CD4-positive, alpha-beta T cell (primary cell): ENCODE measurements around the gene MARCHF3. TPM values are rescaled to one million over a fixed set of nuclear protein-coding genes. Genes with fewer than 3 reads are reported as not detected.

Experiments used
- ATAC-seq: fragments of 200-7000 bp; cut with Tn5 transposase; one replicate; pipeline ENCODE4 v1.10.0; 2022; ENCODE audit warnings: mild to moderate bottlenecking; ENCODE audit not compliant: poor library complexity
- CTCF ChIA-PET: fragments of 350-600 bp; sonication (Branson Sonifier 250); formaldehyde crosslinking; loops from one replicate; lab custom pipeline; 2021; ENCODE audit warnings: antibody characterized with exemption, inconsistent platforms; lab: Charles Lee
- POLR2A ChIA-PET: fragments of 350-600 bp; sonication (Branson Sonifier 250); formaldehyde crosslinking; loops from one replicate; lab custom pipeline; 2021; ENCODE audit warnings: antibody characterized with exemption, inconsistent platforms; lab: Charles Lee
- DNase-seq, 14 experiments: peaks; one replicate each; pipeline ENCODE4 v3.0.0-alpha.2; 2013 to 2020; ENCODE audit warnings: mixed read lengths in 2 of 14
- H3K27ac ChIP-seq, 2 donors: one replicate each; pipeline versions ENCODE4 v1.5.1 to v1.7.0; 2013; ENCODE audit warnings: low read length in 2 of 2, low read depth in 1 of 2, mild to moderate bottlenecking in 1 of 2
- H3K27me3 ChIP-seq, 2 experiments: 1 replicate in 1 of 2; 2 replicates in 1 of 2; pipeline versions ENCODE4 v1.6.1 to v1.7.0; 2013; ENCODE audit warnings: low read length in 2 of 2, control low read depth in 1 of 2, mild to moderate bottlenecking in 1 of 2, moderate library complexity in 1 of 2; ENCODE audit not compliant: insufficient read depth in 2 of 2, control insufficient read depth in 1 of 2
- H3K36me3 ChIP-seq: one replicate; pipeline ENCODE4 v1.6.1; 2013; ENCODE audit warnings: low read length, control low read depth; ENCODE audit not compliant: insufficient read depth
- H3K4me1 ChIP-seq: one replicate; pipeline ENCODE4 v1.6.1; 2013; ENCODE audit warnings: low read length, control low read depth; ENCODE audit not compliant: insufficient read depth
- H3K4me3 ChIP-seq: one replicate; pipeline ENCODE4 v1.5.1; 2013; ENCODE audit warnings: mild to moderate bottlenecking, low read length, moderate library complexity
- H3K9me3 ChIP-seq, 2 experiments: 1 replicate in 1 of 2; 2 replicates in 1 of 2; pipeline versions ENCODE4 v1.6.1 to v1.7.0; 2013; ENCODE audit warnings: low read length in 2 of 2, mild to moderate bottlenecking in 2 of 2, control low read depth in 1 of 2, moderate library complexity in 1 of 2; ENCODE audit not compliant: control insufficient read depth in 1 of 2, insufficient read depth in 1 of 2
- H3K27ac Mint-ChIP-seq: one replicate; pipeline ENCODE4 v1.8.0; 2020; ENCODE audit warnings: mixed read lengths
- H3K27me3 Mint-ChIP-seq: one replicate; pipeline ENCODE4 v1.8.0; 2021; ENCODE audit warnings: mixed read lengths
- H3K36me3 Mint-ChIP-seq: one replicate; pipeline ENCODE4 v1.8.0; 2021; ENCODE audit warnings: low read depth, mixed read lengths
- H3K4me1 Mint-ChIP-seq: one replicate; pipeline ENCODE4 v1.8.0; 2021; ENCODE audit warnings: low read depth, mixed read lengths
- H3K4me3 Mint-ChIP-seq: one replicate; pipeline ENCODE4 v1.8.0; 2020; ENCODE audit warnings: mild to moderate bottlenecking, mixed read lengths
- H3K9me3 Mint-ChIP-seq: one replicate; pipeline ENCODE4 v1.8.0; 2020; ENCODE audit warnings: mixed read lengths
- intact Hi-C, 2 experiments: fragments of 100-400 bp; cut with DNase I in 1 of 2; cut with micrococcal nuclease in 1 of 2; formaldehyde crosslinking; loops; one replicate each; pipeline versions ENCODE4 v1.15.1 to v1.9.0; 2023 to 2025; cut with DNase I, micrococcal nuclease
- total RNA-seq, 174 experiments: library from RNA in 2 of 174; stranded (reverse) in 2 of 174; gene quantifications; one replicate each; pipeline ENCODE4 v1.2.3 and lab custom pipeline; 2021 to 2026
- TF ChIP-seq, protein P1 (sequence below): fragments of 200-600 bp; IDR thresholded peaks from one replicate; pipeline ENCODE4 v1.8.0; 2022; ENCODE audit warnings: antibody characterized with exemption, mild to moderate bottlenecking

Gene MARCHF3
- total RNA-seq, 2 experiments from 2014 or later: 5.2 to 6.2 TPM

DNA sequence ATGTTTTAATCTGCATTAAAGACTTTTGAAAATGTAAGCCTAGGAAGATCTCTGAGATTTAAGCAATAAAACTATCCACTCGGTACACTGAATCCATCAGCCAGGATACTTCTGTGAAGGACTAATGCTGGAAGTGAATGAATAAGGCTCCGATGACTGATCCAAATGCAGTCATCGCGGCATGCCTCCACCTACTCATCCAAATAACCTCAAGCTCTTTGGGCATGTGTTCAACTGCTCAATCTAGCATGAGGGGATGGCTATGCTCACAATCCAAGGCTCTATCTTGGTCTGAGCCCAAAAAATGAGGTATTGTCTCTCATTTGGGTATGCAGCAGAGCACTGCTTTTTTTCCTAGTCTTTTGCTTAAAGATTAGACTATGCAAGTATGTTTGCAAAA lies 19.2 kb downstream of the MARCHF3 start:
- Mint-ChIP-seq H3K27me3 (no peaks in the 10 kb centered on the region), H3K4me1 (peaks cover 38% of the 10 kb centered on the region), H3K4me3 (no peak overlapping the region), H3K27ac (no peak overlapping the region), H3K36me3 (no peaks in the 10 kb centered on the region), H3K9me3 (no peaks in the 10 kb centered on the region)
- intact Hi-C loops: no loop called here
- Histone ChIP-seq H3K4me1 (peaks cover 3% of the 10 kb centered on the region), H3K27ac (no peak overlapping the region), H3K27me3 (no peaks in the 10 kb centered on the region), H3K4me3 (no peak overlapping the region), H3K9me3 (no peaks in the 10 kb centered on the region), H3K36me3 (no peaks in the 10 kb centered on the region)
- ATAC-seq (no peak), DNase-seq (no peak)
- TF ChIP-seq, protein P1, sequence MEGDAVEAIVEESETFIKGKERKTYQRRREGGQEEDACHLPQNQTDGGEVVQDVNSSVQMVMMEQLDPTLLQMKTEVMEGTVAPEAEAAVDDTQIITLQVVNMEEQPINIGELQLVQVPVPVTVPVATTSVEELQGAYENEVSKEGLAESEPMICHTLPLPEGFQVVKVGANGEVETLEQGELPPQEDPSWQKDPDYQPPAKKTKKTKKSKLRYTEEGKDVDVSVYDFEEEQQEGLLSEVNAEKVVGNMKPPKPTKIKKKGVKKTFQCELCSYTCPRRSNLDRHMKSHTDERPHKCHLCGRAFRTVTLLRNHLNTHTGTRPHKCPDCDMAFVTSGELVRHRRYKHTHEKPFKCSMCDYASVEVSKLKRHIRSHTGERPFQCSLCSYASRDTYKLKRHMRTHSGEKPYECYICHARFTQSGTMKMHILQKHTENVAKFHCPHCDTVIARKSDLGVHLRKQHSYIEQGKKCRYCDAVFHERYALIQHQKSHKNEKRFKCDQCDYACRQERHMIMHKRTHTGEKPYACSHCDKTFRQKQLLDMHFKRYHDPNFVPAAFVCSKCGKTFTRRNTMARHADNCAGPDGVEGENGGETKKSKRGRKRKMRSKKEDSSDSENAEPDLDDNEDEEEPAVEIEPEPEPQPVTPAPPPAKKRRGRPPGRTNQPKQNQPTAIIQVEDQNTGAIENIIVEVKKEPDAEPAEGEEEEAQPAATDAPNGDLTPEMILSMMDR: no peak
- CTCF ChIA-PET: no interaction called here
- POLR2A ChIA-PET: no interaction called here

DNA sequence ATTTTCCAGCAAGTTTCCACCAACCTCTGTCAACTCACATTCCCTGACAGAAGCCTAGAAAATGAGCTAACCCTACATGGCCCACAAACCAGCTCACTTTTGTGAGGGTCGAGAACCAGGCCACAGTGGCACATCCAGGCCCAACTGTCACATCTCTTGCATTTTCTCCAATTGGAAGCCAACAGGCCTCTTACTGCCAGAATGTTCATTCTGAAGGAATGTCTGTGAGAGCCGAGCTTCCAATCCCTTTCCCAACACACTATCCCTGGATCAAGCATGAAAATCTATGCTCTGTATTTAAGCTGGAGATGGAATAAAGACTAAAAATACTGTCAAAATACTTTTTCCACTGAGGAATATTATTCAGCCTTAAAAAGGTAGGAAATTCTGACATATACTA lies 20.0 kb downstream of the MARCHF3 start:
- ChIA-PET POLR2A (no interaction called here), CTCF (no interaction called here)
- no peaks in the 10 kb centered on the region for H3K36me3 Mint-ChIP-seq
- intact Hi-C loops: no loop called here
- no peaks in the 10 kb centered on the region for H3K9me3 Mint-ChIP-seq
- H3K36me3 ChIP-seq: no peaks in the 10 kb centered on the region
- H3K9me3 ChIP-seq: no peaks in the 10 kb centered on the region
- H3K4me1 ChIP-seq: peaks cover 3% of the 10 kb centered on the region
- no peak overlapping the region for H3K4me3 Mint-ChIP-seq
- no peak for ATAC-seq
- H3K4me3 ChIP-seq: no peak overlapping the region
- TF ChIP-seq, protein P1: no peak
- no peak overlapping the region for H3K27ac Mint-ChIP-seq
- no peak for DNase-seq
- peaks cover 38% of the 10 kb centered on the region for H3K4me1 Mint-ChIP-seq
- H3K27ac ChIP-seq: no peak overlapping the region
- H3K27me3 ChIP-seq: no peaks in the 10 kb centered on the region
- H3K27me3 Mint-ChIP-seq: no peaks in the 10 kb centered on the region

DNA sequence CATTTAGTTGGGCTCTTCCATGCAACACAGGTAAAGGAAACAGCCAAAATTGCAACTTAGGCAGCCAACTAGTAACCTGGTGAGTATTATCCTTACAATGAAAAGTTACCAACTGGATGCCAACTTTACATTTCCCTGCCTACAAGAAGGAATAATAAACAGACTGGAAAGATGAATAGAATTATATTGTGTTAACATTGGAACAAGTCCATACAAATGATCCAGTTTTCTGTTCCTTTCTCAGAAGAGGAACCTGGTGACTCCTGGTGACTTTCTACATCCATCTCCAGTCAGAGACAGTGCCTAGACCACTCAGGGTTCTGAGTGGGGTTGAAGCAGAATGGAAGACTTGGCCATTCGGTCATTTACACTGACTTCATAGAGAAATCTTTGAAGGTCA lies 20.6 kb downstream of the MARCHF3 start:
- intact Hi-C loops: no loop called here
- Mint-ChIP-seq H3K4me3 (no peak overlapping the region), H3K9me3 (no peaks in the 10 kb centered on the region), H3K27ac (no peak overlapping the region), H3K36me3 (no peaks in the 10 kb centered on the region), H3K27me3 (no peaks in the 10 kb centered on the region), H3K4me1 (peaks cover 38% of the 10 kb centered on the region)
- TF ChIP-seq, protein P1: no peak
- DNase-seq: no peak
- CTCF ChIA-PET: no interaction called here
- Histone ChIP-seq H3K36me3 (no peaks in the 10 kb centered on the region), H3K27ac (no peak overlapping the region), H3K9me3 (no peaks in the 10 kb centered on the region), H3K4me3 (no peak overlapping the region), H3K27me3 (no peaks in the 10 kb centered on the region), H3K4me1 (peaks cover 3% of the 10 kb centered on the region)
- no peak for ATAC-seq
- POLR2A ChIA-PET: no interaction called here
